RWPE1 (cell line): Measurements from ENCODE around the gene TLCD3B.

Source experiments
- CTCF ChIA-PET: fragments of 350-600 bp; sonication (Branson Sonifier 250); formaldehyde crosslinking; extraction: SDS; loops from one replicate; lab custom pipeline; 2021; lab: Yijun Ruan, JAX
- POLR2A ChIA-PET: fragments of 400-600 bp; formaldehyde crosslinking; extraction: SDS; loops from one replicate; lab custom pipeline; 2020; ENCODE audit warnings: antibody characterized with exemption; ENCODE audit not compliant: low non-redundant PET; lab: Yijun Ruan, JAX
- DNase-seq: peaks from one replicate; pipeline ENCODE4 v3.0.0; 2012; ENCODE audit warnings: low spot score
- H3K27ac ChIP-seq: fragments of 450-650 bp; 2 replicates; pipeline ENCODE4 v1.5.1; 2017
- CTCF ChIP-seq: fragments of 450-650 bp; conservative IDR thresholded peaks from 2 replicates; pipeline ENCODE4 v1.5.1; 2017; ENCODE audit warnings: low read depth, mild to moderate bottlenecking

The TLCD3B gene

GRCh38 chr16:29999605-30000004, 31.5 kb downstream of the TLCD3B start:
- ChIA-PET CTCF (no interaction called here), POLR2A (no interaction called here)
- 0 out of 2 replicates have a peak overlapping the region, but pooled peaks have one; percentile 12 for H3K27ac ChIP-seq
- TF ChIP-seq CTCF = no peak
- DNase-seq = no peak

- H3K27ac ChIP-seq = peak overlapping the region; percentile 97
- ChIA-PET POLR2A (interaction anchor here (0.9 kb wide), 1 partner anchor 190 kb away, joined by 4 read pairs; no protein-coding TSS in a partner anchor), CTCF (interaction anchor here (1.0 kb wide), 2 partner anchors 9 to 35 kb away, joined by 4 to 6 read pairs; no protein-coding TSS in a partner anchor)
- DNase-seq = no peak
- no peak for TF ChIP-seq CTCF
Observed at GRCh38 chr16:29996766-29997250, 34.3 kb downstream of the TLCD3B start.

DNA sequence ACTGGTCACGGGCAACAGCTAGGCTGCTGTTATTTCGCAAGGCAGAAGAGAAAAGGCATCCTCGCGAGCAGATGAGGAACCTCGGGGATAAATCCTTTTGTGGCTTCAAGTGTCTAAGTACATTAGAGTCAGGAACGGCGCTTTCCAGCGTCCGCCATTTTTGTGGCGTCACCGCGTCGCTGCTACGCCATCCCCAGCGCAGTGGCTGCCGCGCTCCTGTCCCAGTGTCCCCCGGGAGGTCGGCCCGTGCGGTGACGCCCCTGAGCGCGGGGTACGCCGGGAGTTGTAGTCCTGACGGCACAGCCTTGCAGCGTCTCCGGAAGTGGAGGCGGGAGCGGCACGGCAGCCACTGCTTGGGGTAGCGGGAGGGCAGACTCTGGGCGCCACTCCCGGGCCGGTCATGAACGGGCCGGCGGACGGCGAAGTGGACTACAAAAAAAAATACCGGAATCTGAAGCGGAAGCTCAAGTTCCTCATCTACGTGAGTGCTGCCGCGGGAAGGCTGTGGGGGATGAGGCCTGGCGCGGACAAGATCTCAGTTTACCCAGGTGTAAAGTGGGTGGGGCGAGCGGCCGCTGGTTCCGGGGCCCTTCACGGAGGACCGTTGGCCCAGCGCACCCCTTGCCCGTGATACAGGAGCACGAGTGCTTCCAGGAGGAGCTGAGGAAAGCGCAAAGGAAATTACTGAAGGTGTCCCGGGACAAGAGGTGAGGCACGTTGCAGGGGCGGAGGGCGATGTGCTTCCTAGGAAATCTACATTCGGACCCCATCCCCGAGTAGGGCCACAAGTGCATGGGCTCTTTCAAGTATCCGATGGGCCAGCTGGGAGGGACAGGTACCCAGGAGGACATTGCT, 34.9 kb downstream of the TLCD3B start, which contains the start of gene INO80E:
Gene INO80E (plus strand): TSS at position 331 of the 855 bp plus-strand sequence. CDS start 70 bp downstream, at position 401.
- peak within 1 kb of the TSS; percentile 97 for H3K27ac ChIP-seq
- ChIA-PET CTCF (interaction anchor here (1.0 kb wide), 2 partner anchors 10 to 36 kb away, joined by 4 to 6 read pairs; no protein-coding TSS in a partner anchor), POLR2A (no interaction called here)
- peak; percentile 97 for DNase-seq
- TF ChIP-seq CTCF = no peak

DNA sequence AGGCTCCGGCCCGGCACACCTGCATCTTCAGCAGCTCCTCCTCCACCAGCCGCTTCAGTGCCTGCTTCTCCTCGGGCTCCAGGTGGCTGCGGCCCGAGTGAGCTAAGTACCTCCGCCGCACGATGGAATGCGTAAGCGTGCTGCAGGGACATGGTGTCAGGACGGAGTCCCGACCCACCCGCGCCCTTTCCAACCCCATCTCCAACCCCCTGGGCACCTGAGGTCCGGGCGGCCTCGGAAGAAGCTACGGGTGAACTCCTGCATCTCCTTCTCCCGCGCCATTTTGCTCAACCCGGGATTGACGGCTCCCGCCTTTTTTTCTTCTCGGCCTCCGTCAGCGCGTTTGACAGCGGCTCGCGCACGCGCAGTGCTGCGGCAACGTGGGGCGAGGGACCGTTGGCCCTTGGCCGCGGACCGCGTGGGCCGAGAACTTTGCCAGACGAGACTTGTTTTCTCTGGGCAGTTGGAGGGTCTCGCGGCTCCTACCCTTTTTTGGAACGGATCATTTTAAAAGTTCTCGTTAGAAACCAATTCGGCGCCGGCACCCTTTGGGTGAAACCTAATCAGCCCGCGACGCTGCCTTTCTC, 35.7 kb downstream of the TLCD3B start, which contains the start of gene HIRIP3:
Gene HIRIP3 (minus strand): TSS at position 294 of the 587 bp plus-strand sequence. CDS start 12 bp downstream, at position 282.
- POLR2A ChIA-PET = interaction anchor here (0.9 kb wide), 1 partner anchor 22 kb away, joined by 5 read pairs; the partner anchor contains the start of gene TAOK2
- CTCF ChIA-PET = interaction anchor here (1.0 kb wide), 1 partner anchor 10 kb away, joined by 6 read pairs; no protein-coding TSS in a partner anchor
- peak; percentile 81 for DNase-seq
- H3K27ac ChIP-seq = peak within 1 kb of the TSS; percentile 97
- no peak for TF ChIP-seq CTCF

DNA sequence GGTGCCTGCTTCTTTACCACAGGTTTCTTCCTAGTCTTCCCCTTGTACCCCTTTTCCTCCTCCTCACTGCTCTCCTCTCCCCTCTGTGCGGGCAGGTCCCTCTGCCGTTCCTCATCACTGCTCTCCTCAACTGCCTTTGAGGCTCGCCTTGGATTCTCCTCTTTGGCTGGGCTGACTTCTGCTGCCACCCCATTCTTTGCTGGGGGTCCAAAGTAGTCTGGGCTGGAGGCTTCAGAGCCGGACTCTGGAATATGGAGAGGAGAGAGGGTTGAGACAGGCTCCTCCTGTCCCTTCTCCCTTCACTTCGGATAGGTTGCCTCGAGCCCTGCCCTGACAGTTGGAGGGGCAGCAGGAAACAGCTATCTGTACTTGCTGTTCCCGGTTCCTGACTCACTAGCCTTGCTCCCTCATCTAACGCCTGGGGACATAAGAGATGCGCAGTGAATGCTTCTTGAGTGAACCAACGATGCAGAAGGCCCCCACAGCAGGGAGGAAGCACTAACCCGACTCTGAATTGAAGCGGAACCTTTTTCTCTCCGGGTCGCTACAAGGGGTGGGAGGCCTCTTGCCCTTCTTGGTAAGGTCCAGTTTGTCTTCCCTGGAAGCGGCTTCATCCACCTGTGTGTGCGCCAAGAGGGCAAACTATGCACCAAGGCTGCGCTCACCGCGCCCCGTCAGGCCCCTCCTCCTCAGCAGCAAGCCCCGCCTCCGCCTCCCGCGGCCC, 36.3 kb downstream of the TLCD3B start:
- DNase-seq = peak; percentile 90
- H3K27ac ChIP-seq = peak overlapping the region; percentile 97
- TF ChIP-seq CTCF = no peak
- POLR2A ChIA-PET = interaction anchor here (0.7 to 1.1 kb wide), 3 partner anchors 17 to 241 kb away, joined by 3 to 5 read pairs (median 3); partner anchors contain the start of gene TAOK2
- CTCF ChIA-PET = no interaction called here
